ENCODE results near the gene REEP6.

- TF ChIP-seq CTCF (IDR thresholded peaks at IDR 0.05) (no peak), POLR2A (IDR thresholded peaks at IDR 0.05) (no peak)
Observed at GRCh38 chr19:1441677-1442438, 49.1 kb upstream of the REEP6 start.

Data from body of pancreas (tissue), 4 donors.